Islet of Langerhans (tissue), 1 donor: ENCODE measurements around the gene METTL24.
"Not testable (repeated sequence)": the region's sequence is repeated elsewhere in the genome, so short reads cannot be mapped to it uniquely, and the experiment has no call there.

Experiments used
- FAIRE-seq: peaks from one replicate; lab custom pipeline; 2011; peaks lifted over from hg19 to GRCh38; lab: Jason Lieb, UNC

Gene METTL24

GRCh38 chr6:110256366-110256765 is 101.8 kb downstream of the METTL24 start:
- FAIRE-seq: no peak

- no peak for FAIRE-seq
Measured at GRCh38 chr6:110255211-110255750, 102.9 kb downstream of the METTL24 start.

DNA sequence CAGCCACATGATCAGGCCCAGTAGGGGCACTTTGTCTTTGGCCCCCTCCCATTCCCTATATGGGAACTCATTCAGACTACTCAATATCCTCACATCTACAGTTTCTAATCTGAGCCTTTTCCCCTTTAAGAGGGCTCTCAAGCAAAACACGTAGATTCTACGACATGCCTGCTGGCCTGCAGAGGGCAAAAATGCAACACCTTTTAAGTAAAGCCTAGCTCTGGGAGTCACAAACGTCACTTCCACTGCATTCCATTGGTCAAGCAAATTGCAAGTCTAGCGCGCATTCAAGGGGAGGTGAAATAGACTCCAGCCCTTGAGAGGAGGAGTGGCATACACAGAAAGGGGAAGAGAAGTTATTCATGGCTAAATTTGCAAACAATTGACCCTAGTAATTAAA is 107.3 kb downstream of the METTL24 start:
- FAIRE-seq: no peak

GRCh38 chr6:110250058-110250457 is 108.1 kb downstream of the METTL24 start:
- no peak for FAIRE-seq

GRCh38 chr6:110246900-110247546 is 111.1 kb downstream of the METTL24 start:
- FAIRE-seq: no peak

DNA sequence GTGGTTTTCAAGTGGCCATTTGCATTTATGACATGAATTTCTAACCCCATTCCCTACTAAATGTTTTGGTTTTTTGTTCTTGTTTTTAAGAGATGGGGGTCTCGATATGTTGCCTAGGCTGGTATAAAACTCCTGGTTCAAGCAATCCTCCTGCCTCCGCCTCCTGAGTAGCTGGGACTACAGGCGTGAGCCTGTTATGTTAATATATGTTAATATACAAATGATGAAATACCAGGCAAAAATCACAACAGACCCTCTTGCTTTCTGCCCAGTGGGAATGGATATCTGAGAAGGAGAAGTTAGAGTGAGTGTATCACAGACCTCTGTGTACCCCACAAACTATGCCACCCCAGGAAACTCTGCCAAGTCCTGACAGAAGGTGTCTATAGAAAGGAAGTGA is 111.8 kb downstream of the METTL24 start:
- FAIRE-seq: no peak

DNA sequence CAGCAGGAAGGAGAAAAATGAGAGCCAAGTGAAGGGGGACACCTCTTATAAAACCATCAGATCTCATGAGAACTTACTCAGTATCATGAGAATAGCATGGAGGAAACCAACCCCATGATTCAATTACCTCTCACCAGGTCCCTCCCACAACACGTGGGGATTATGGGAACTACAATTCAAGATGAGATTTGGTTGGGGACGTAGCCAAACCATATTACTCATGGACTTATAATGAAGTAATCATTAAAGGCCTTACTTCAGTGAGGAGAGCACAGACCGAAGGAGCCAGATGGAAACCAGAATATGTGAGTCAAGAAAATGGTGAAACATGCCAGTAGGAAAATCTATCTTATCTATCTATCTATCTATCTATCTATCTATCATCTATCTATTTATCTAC is 113.5 kb downstream of the METTL24 start:
- not testable (repeated sequence) for FAIRE-seq

- FAIRE-seq: no peak
Measured at GRCh38 chr6:110239526-110240274, 118.4 kb downstream of the METTL24 start.

GRCh38 chr6:110236007-110236406 is 122.1 kb downstream of the METTL24 start:
- FAIRE-seq: not testable (repeated sequence)

DNA sequence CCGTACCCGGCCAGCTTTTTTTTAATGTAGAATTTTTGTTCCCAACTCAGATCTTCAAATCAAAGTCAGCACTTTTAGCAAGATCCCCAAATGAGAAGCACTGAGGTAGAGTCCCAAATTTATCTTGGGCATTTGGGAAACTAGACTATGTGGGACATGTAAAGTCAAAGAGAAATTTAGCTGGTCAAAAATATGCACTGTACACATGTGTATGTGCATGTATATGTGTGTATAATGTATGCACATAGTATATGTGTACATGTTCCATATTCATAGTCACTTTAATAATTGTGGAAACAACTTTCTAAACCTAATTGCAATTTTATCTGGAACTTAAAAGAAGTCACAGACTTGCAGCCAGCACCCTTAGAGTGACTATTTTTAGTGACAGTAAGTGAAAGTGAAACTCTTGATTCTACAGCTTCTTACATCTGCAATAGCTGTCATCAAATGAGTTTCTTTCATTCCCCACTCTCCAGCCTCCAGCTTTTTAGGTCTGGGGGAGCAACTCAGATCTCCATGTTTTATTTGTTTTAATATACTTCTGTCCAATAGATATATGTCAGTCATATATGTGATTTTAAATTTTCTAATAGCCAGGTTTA is 124.3 kb downstream of the METTL24 start:
- peak; percentile 55 for FAIRE-seq

GRCh38 chr6:110232450-110232849 is 125.7 kb downstream of the METTL24 start:
- no peak for FAIRE-seq

DNA sequence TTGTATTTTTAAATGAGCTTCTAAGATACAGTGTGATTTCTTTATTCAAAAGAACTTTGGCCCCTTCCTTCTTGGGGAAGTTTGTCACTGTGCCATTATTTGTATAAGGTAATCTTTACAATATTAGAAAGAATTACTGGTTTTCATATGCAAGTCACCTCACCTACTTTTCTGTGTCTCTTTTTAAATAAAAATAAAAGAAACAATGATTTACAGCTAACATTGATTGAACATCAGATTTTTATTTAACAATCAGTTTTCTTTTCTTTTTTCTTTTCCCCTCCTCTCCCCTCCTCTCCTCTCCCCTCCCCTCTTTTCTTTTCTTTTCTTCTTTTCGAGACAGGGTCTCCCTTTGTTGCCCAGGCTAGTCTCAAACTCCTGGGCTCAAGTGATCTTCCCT is 131.9 kb downstream of the METTL24 start:
- no peak for FAIRE-seq

GRCh38 chr6:110221738-110222137 is 136.4 kb downstream of the METTL24 start:
- no peak for FAIRE-seq

DNA sequence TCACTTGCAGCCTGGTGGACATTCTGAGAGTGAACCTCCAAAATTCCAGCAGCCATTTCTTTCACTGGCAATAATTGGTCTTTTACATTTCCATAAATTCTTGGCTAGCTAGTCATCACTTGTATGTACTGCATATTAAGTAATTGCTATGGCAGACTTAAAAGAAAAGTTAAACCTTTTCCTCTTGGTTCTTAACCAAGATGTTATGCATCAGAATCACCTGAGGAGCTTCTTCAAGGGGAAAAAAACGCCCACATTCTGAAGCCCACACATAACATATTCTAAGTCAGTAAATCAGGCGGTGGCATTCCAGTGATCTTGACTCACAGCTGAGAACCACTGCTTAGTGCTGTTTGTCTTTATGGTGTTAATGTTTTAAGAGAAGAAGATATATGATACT is 140.9 kb downstream of the METTL24 start:
- no peak for FAIRE-seq

- FAIRE-seq: no peak
Measured at GRCh38 chr6:110216140-110216539, 142.0 kb downstream of the METTL24 start.

- no peak for FAIRE-seq
Measured at GRCh38 chr6:110214338-110214737, 143.8 kb downstream of the METTL24 start.

GRCh38 chr6:110211753-110212152 is 146.4 kb downstream of the METTL24 start:
- no peak for FAIRE-seq

- FAIRE-seq: peak; percentile 53
Measured at GRCh38 chr6:110207652-110208051, 150.5 kb downstream of the METTL24 start.

DNA sequence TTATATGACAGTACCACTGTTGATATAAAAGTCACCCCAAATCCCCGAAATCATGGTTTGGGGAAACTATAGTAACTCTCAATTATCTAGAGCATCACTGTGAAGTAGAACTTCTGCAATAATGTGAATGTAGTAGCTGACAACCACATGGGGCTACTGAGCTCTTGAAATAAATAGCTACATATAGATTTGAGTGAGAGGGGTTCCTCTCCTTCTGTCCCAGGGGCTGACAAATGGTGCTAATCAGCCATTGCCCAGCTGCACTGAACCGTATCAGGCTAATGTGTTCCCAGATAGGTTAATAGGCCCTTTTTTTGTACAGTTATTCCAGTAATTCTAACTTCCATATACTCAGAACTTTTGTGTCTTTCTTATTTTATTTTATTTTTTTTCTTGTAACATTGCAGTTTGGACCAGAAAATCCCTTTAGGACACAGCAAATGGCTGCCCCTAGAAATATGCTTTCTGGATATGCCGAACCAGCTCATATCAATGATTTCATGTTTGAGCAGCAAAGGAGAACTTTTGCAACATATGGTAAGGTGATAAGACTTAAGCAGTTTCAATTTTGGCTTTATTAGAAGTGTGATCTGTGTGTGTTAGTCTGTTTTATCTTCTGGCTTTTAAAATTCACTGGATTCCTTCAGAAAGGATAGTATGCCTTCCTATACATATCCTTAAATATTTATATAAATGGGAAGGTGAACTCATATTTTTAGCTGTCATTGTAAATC is 156.8 kb downstream of the METTL24 start:
- no peak for FAIRE-seq

- FAIRE-seq: no peak
Measured at GRCh38 chr6:110198561-110198960, 159.6 kb downstream of the METTL24 start.

- FAIRE-seq: no peak
Measured at GRCh38 chr6:110196874-110197273, 161.3 kb downstream of the METTL24 start.

GRCh38 chr6:110195639-110196038 is 162.5 kb downstream of the METTL24 start:
- no peak for FAIRE-seq
